ENCODE measurements around the gene SLC22A17. TPM values are rescaled to one million over a fixed set of nuclear protein-coding genes. Genes with fewer than 3 reads are reported as not detected.
A peak's percentile ranks its signal among the peaks of the same experiment; 100 is the strongest.

The SLC22A17 gene
- total RNA-seq, 4 donors from 2014 or later, result 55.9 to 91.0 (median 58.3) TPM

GRCh38 chr14:23310546-23310945 lies 42.1 kb downstream of the SLC22A17 start:
- peaks cover 0 to 49% (median 0%) of the 10 kb centered on the region in 3 donors for H3K36me3 ChIP-seq
- peaks cover 5 to 36% (median 25%) of the 10 kb centered on the region in 4 donors for H3K4me1 ChIP-seq
- no peak overlapping the region for H3K4me3 ChIP-seq
- no peak for TF ChIP-seq CTCF (IDR thresholded peaks at IDR 0.05)
- TF ChIP-seq POLR2A (IDR thresholded peaks at IDR 0.05), result no peak
- no peak overlapping the region for H3K27ac ChIP-seq
- 79 to 100% methylated on average over 1 of the region's 1 CpG for WGBS, 2 donors
- no peak for DNase-seq (ENCODE audit: low spot score in 2 of 2)
- H3K9me3 ChIP-seq, result no peaks in the 10 kb centered on the region
- H3K27me3 ChIP-seq, result no peaks in the 10 kb centered on the region

GRCh38 chr14:23308721-23309445 lies 43.8 kb downstream of the SLC22A17 start:
- 85 to 86% methylated on average over 17 of the region's 17 CpGs for WGBS, 2 donors
- Histone ChIP-seq H3K4me3 (no peak overlapping the region), H3K36me3 (peaks cover 0 to 49% (median 0%) of the 10 kb centered on the region in 3 donors), H3K4me1 (peaks cover 5 to 40% (median 25%) of the 10 kb centered on the region in 4 donors), H3K27ac (peak overlapping the region in 1 of 4 donors; percentile 8), H3K27me3 (no peaks in the 10 kb centered on the region), H3K9me3 (no peaks in the 10 kb centered on the region)
- DNase-seq (ENCODE audit: low spot score in 2 of 2), result no peak
- TF ChIP-seq POLR2A (IDR thresholded peaks at IDR 0.05), result no peak
- TF ChIP-seq CTCF (IDR thresholded peaks at IDR 0.05), result no peak
- no peak for TF ChIP-seq EP300 (IDR thresholded peaks at IDR 0.05)

GRCh38 chr14:23307687-23308644 lies 44.7 kb downstream of the SLC22A17 start:
- Histone ChIP-seq H3K4me3 (peak overlapping the region; percentile 48 to 84 (median 60)), H3K4me1 (peaks cover 5 to 45% (median 26%) of the 10 kb centered on the region in 4 donors), H3K36me3 (peaks cover 0 to 49% (median 0%) of the 10 kb centered on the region in 3 donors), H3K27ac (peak overlapping the region in 2 of 4 donors; percentile 81 to 95), H3K27me3 (no peaks in the 10 kb centered on the region), H3K9me3 (no peaks in the 10 kb centered on the region)
- TF ChIP-seq CTCF (IDR thresholded peaks at IDR 0.05) (no peak), EP300 (IDR thresholded peaks at IDR 0.05) (no peak), POLR2A (IDR thresholded peaks at IDR 0.05) (no peak)
- WGBS, 2 donors, result 83 to 85% methylated on average over 22 of the region's 22 CpGs
- no peak for DNase-seq (ENCODE audit: low spot score in 2 of 2)

- WGBS, 2 donors, result 6% methylated on average over 5 of the region's 5 CpGs
- H3K4me3 ChIP-seq, result peak overlapping the region; percentile 48 to 84 (median 60)
- no peaks in the 10 kb centered on the region for H3K9me3 ChIP-seq
- peak overlapping the region; percentile 81 to 95 (median 92) for H3K27ac ChIP-seq
- H3K36me3 ChIP-seq, result peaks cover 0 to 45% (median 0%) of the 10 kb centered on the region in 3 donors
- H3K4me1 ChIP-seq, result peaks cover 5 to 50% (median 27%) of the 10 kb centered on the region in 4 donors
- no peaks in the 10 kb centered on the region for H3K27me3 ChIP-seq
- DNase-seq (ENCODE audit: low spot score in 2 of 2), result no peak
- TF ChIP-seq CTCF (IDR thresholded peaks at IDR 0.05) (no peak), EP300 (IDR thresholded peaks at IDR 0.05) (no peak), POLR2A (IDR thresholded peaks at IDR 0.05) (no peak)
Observed at GRCh38 chr14:23307146-23307530, 45.5 kb downstream of the SLC22A17 start.

Data from tibial nerve (tissue), 4 donors.